PC-3 (cell line): ENCODE data around the gene ERVK3-1. TPM values are rescaled to one million over a fixed set of nuclear protein-coding genes. Genes with fewer than 3 reads are reported as not detected.
A peak's percentile ranks its signal among the peaks of the same experiment; 100 is the strongest.

ENCODE experiments used
- ATAC-seq: fragments of 200-7000 bp; cut with Tn5 transposase; 2 replicates; pipeline ENCODE4 v1.9.1; 2020; ENCODE audit warnings: mild to moderate bottlenecking, moderate library complexity
- BruUV-seq: library from RNA; stranded (reverse); fragments of 400-500 nt; replicated peaks from 2 replicates; lab custom pipeline; 2021; lab: Mats Ljungman, UMichigan
- CTCF ChIA-PET: fragments of 300-600 bp; sonication (Branson Sonifier 250); formaldehyde crosslinking; loops from one replicate; lab custom pipeline; 2022; ENCODE audit warnings: antibody characterized with exemption; lab: Charles Lee
- POLR2A ChIA-PET: fragments of 300-600 bp; sonication (Branson Sonifier 250); formaldehyde crosslinking; loops from one replicate; lab custom pipeline; 2022; ENCODE audit warnings: antibody characterized with exemption; ENCODE audit not compliant: unreplicated experiment; lab: Charles Lee
- DNase-seq: peaks from one replicate; pipeline ENCODE4 v3.0.0-alpha.2; 2015
- H2AFZ ChIP-seq: fragments of 300-600 bp; sonication (generic); 2 replicates; pipeline ENCODE4 v1.6.0; 2016; ENCODE audit warnings: antibody characterized with exemption, low read length
- H3F3A ChIP-seq: fragments of 300-600 bp; sonication (generic); one replicate; pipeline ENCODE4 v1.6.0; 2017; ENCODE audit warnings: antibody characterized with exemption, low read length, control low read depth, mild to moderate bottlenecking; ENCODE audit not compliant: unreplicated experiment
- H3K27ac ChIP-seq: fragments of 300-600 bp; sonication (generic); 2 replicates; pipeline ENCODE4 v1.5.1; 2016; ENCODE audit warnings: mild to moderate bottlenecking, low read length
- H3K27me3 ChIP-seq: fragments of 300-600 bp; sonication (generic); 2 replicates; pipeline ENCODE4 v1.6.1; 2016; ENCODE audit warnings: low read length, mixed read lengths
- H3K36me3 ChIP-seq: fragments of 300-600 bp; sonication (generic); 2 replicates; pipeline ENCODE4 v1.6.1; 2016; ENCODE audit warnings: low read depth, mixed run types, low read length, mixed read lengths
- H3K4me1 ChIP-seq: fragments of 300-600 bp; sonication (generic); 2 replicates; pipeline ENCODE4 v1.5.1; 2016; ENCODE audit warnings: low read length; ENCODE audit not compliant: insufficient read depth
- H3K4me2 ChIP-seq: fragments of 300-600 bp; sonication (generic); 2 replicates; pipeline ENCODE4 v1.6.0; 2016; ENCODE audit warnings: low read length
- H3K4me3 ChIP-seq: fragments of 300-600 bp; sonication (generic); 2 replicates; pipeline ENCODE4 v1.5.1; 2016; ENCODE audit warnings: mild to moderate bottlenecking, low read length, mixed read lengths
- H3K79me2 ChIP-seq: fragments of 300-600 bp; sonication (generic); 2 replicates; pipeline ENCODE4 v1.6.1; 2017; ENCODE audit warnings: low read length, mixed read lengths
- H3K9ac ChIP-seq: fragments of 300-600 bp; sonication (generic); 2 replicates; pipeline ENCODE4 v1.6.0; 2016; ENCODE audit warnings: mild to moderate bottlenecking, low read length
- H3K9me2 ChIP-seq: fragments of 300-600 bp; sonication (generic); replicated peaks from 2 replicates; pipeline ENCODE4 v1.6.1; 2016; ENCODE audit warnings: mixed run types, low read length, mixed read lengths
- H3K9me3 ChIP-seq: fragments of 300-600 bp; sonication (generic); 2 replicates; pipeline ENCODE4 v1.6.1; 2016; ENCODE audit warnings: low read length, mixed read lengths
- H4K20me1 ChIP-seq: fragments of 300-600 bp; sonication (generic); 2 replicates; pipeline ENCODE4 v1.6.1; 2016; ENCODE audit warnings: low read length, mixed read lengths
- EZH2 ChIP-seq: fragments of 300-600 bp; sonication (generic); IDR thresholded peaks from one replicate; pipeline ENCODE4 v1.6.1; 2017; ENCODE audit warnings: antibody characterized with exemption, mild to moderate bottlenecking, low read length; ENCODE audit not compliant: unreplicated experiment
- EZH2phosphoT487 ChIP-seq: fragments of 300-600 bp; sonication (generic); IDR thresholded peaks from 2 replicates; pipeline ENCODE4 v1.6.1; 2018; ENCODE audit warnings: mild to moderate bottlenecking, antibody characterized with exemption, low read length, borderline replicate concordance
- intact Hi-C: fragments of 100-400 bp; cut with micrococcal nuclease; formaldehyde crosslinking; loops from 2 replicates; pipeline ENCODE4 v1.9.0; 2023
- total RNA-seq: library from RNA; depleted of rRNA; stranded (reverse); fragments of >200 nt; gene quantifications from 2 replicates; pipeline ENCODE4 v1.2.3, GENCODE V29; 2014
- TF ChIP-seq, protein P1 (sequence below): fragments of 300-600 bp; sonication (generic); conservative IDR thresholded peaks from 2 replicates; pipeline ENCODE4 v1.5.1; 2017; ENCODE audit warnings: antibody characterized with exemption, low read depth, mild to moderate bottlenecking, low read length

ERVK3-1 gene
- total RNA-seq, 1 experiment from 2014 or later = 104 TPM

DNA sequence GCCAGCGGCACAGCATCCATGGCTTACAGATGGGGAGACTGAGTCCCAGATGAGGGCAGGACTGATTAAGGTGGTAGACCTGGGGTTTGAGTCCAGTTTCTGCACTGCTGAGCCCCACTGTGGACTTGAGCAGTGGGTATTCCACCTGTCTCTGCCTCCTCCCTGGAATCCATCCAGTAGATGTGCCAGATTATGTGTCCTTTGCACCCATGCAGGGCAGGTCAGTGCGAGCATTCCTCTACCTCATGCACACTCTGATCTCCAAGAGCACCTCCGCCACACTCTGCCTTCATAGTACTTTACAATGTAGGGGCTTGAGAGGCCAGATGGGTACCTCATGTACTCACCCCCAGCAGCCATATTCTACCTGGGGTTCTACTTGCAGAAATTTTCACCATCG lies 31.6 kb downstream of the ERVK3-1 start:
- Histone ChIP-seq H3K27ac (no peak overlapping the region), H3K4me2 (no peak overlapping the region), H3K4me1 (no peaks in the 10 kb centered on the region), H2AFZ (no peak overlapping the region), H4K20me1 (no peaks in the 10 kb centered on the region), H3K9ac (no peak overlapping the region), H3F3A (no peaks in the 10 kb centered on the region), H3K36me3 (peaks cover 40% of the 10 kb centered on the region), H3K4me3 (no peak overlapping the region), H3K9me2 (no peaks in the 10 kb centered on the region), H3K79me2 (no peaks in the 10 kb centered on the region), H3K9me3 (no peaks in the 10 kb centered on the region; the same call in 1 of the 2 replicates), H3K27me3 (no peaks in the 10 kb centered on the region)
- TF ChIP-seq, protein P1, sequence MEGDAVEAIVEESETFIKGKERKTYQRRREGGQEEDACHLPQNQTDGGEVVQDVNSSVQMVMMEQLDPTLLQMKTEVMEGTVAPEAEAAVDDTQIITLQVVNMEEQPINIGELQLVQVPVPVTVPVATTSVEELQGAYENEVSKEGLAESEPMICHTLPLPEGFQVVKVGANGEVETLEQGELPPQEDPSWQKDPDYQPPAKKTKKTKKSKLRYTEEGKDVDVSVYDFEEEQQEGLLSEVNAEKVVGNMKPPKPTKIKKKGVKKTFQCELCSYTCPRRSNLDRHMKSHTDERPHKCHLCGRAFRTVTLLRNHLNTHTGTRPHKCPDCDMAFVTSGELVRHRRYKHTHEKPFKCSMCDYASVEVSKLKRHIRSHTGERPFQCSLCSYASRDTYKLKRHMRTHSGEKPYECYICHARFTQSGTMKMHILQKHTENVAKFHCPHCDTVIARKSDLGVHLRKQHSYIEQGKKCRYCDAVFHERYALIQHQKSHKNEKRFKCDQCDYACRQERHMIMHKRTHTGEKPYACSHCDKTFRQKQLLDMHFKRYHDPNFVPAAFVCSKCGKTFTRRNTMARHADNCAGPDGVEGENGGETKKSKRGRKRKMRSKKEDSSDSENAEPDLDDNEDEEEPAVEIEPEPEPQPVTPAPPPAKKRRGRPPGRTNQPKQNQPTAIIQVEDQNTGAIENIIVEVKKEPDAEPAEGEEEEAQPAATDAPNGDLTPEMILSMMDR = no peak
- TF ChIP-seq EZH2phosphoT487 (no peak), EZH2 (no peak)
- intact Hi-C loops = no loop called here
- ATAC-seq = no peak
- DNase-seq = no peak
- ChIA-PET CTCF (no interaction called here), POLR2A (no interaction called here)
- BruUV-seq = no TSS peak

DNA sequence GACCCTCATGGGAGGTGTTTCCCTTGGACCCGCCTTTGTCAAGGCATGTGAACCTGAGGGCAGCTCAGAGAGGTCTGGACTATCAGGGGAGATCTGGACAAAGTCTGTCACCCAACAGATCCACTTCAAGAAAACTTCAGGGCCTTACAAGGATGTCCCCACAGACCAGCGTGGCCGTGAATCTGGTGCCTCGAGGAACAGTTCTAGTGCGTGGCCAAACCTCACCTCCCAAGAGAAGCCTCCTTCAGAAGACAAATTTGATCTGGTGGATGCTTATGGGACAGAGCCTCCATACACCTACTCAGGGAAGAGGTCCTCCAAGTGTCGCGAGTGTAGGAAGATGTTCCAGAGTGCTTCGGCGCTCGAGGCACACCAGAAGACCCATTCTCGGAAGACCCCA lies 33.2 kb downstream of the ERVK3-1 start:
- no peak overlapping the region for H2AFZ ChIP-seq
- TF ChIP-seq EZH2 (no peak), EZH2phosphoT487 (no peak)
- TF ChIP-seq, protein P1 = no peak
- no peaks in the 10 kb centered on the region for H3F3A ChIP-seq
- H3K79me2 ChIP-seq = no peaks in the 10 kb centered on the region
- H3K36me3 ChIP-seq = peaks cover 40% of the 10 kb centered on the region
- no peaks in the 10 kb centered on the region; the same call in 1 of the 2 replicates for H3K9me3 ChIP-seq
- POLR2A ChIA-PET = no interaction called here
- H3K27me3 ChIP-seq = no peaks in the 10 kb centered on the region
- CTCF ChIA-PET = no interaction called here
- BruUV-seq = no TSS peak
- H3K4me3 ChIP-seq = no peak overlapping the region
- no peak overlapping the region for H3K4me2 ChIP-seq
- H3K9me2 ChIP-seq = no peaks in the 10 kb centered on the region
- no peak for DNase-seq
- ATAC-seq = no peak
- no peaks in the 10 kb centered on the region for H3K4me1 ChIP-seq
- intact Hi-C loops = no loop called here
- no peak overlapping the region for H3K9ac ChIP-seq
- H4K20me1 ChIP-seq = no peaks in the 10 kb centered on the region
- H3K27ac ChIP-seq = no peak overlapping the region

DNA sequence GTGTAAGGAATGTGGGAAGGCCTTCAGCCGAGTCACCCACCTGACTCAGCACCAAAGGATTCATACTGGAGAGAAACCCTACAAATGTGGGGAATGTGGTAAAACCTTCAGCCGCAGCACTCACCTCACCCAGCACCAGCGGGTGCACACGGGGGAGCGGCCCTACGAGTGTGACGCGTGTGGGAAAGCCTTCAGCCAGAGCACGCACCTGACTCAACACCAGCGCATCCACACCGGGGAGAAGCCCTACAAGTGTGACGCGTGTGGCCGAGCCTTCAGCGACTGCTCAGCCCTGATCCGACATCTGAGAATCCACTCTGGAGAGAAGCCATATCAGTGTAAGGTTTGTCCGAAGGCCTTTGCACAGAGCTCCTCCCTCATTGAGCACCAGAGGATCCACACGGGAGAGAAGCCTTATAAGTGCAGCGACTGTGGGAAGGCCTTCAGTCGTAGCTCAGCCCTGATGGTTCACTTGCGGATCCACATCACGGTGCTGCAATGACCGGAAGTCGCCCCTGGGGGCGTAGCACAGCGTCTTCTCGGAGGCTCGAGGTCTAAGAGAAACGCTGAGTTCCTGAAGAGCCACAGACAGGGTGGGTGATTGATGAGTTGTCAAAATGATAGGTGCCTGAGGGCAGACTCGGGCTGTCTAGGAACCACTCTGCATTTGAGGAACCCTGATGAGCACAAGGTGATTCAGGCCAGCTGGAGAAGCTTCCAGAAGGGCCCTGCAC lies 33.8 kb downstream of the ERVK3-1 start:
- intact Hi-C loops = no loop called here
- Histone ChIP-seq H3K9me3 (no peaks in the 10 kb centered on the region; the same call in 1 of the 2 replicates), H3K27ac (no peak overlapping the region), H3K4me3 (no peak overlapping the region), H3K79me2 (no peaks in the 10 kb centered on the region), H3K36me3 (peaks cover 40% of the 10 kb centered on the region), H2AFZ (no peak overlapping the region), H3F3A (no peaks in the 10 kb centered on the region), H4K20me1 (no peaks in the 10 kb centered on the region), H3K9ac (no peak overlapping the region), H3K9me2 (no peaks in the 10 kb centered on the region), H3K27me3 (no peaks in the 10 kb centered on the region), H3K4me1 (no peaks in the 10 kb centered on the region), H3K4me2 (no peak overlapping the region)
- TF ChIP-seq EZH2phosphoT487 (no peak), EZH2 (no peak)
- TF ChIP-seq, protein P1 = no peak
- ATAC-seq = no peak; the same call in 1 of the 2 replicates
- BruUV-seq = no TSS peak
- POLR2A ChIA-PET = no interaction called here
- DNase-seq = peak; percentile 38
- CTCF ChIA-PET = no interaction called here
